Neural cell (in vitro differentiated cells): Measurements from ENCODE around the gene TTC21A. TPM values are rescaled to one million over a fixed set of nuclear protein-coding genes. Genes with fewer than 3 reads are reported as not detected.

Experiments used
- H2AFZ ChIP-seq: fragments of 200-600, 300-800 bp; sonication (generic), shearing (Covaris generic); 2 replicates; pipeline ENCODE4 v1.6.0; 2014; ENCODE audit warnings: low read depth, mild to moderate bottlenecking, antibody characterized with exemption, low read length, moderate library complexity
- H3F3A ChIP-seq: fragments of 200-600 bp; shearing (Covaris generic); 2 replicates; pipeline ENCODE4 v1.6.1; 2016; ENCODE audit warnings: mild to moderate bottlenecking, moderate library complexity, mixed read lengths, antibody characterized with exemption, low read length; ENCODE audit not compliant: insufficient read depth, poor library complexity, severe bottlenecking
- H3K27ac ChIP-seq: fragments of 200-600, 300-800 bp; sonication (generic), shearing (Covaris generic); 2 replicates; pipeline ENCODE4 v1.5.1; 2014; ENCODE audit warnings: mild to moderate bottlenecking, low read length, moderate library complexity
- H3K27me3 ChIP-seq: fragments of 300-800, 200-600 bp; sonication (generic), shearing (Covaris generic); 2 replicates; pipeline ENCODE4 v1.6.0; 2014; ENCODE audit warnings: mild to moderate bottlenecking, low read depth, low read length, moderate library complexity; ENCODE audit not compliant: insufficient read depth
- H3K36me3 ChIP-seq: fragments of 300-800, 200-600 bp; sonication (generic), shearing (Covaris generic); 2 replicates; pipeline ENCODE4 v1.5.1; 2014; ENCODE audit warnings: mild to moderate bottlenecking, antibody characterized with exemption, low read length, moderate library complexity; ENCODE audit not compliant: insufficient read depth
- H3K4me2 ChIP-seq: fragments of 300-800, 200-600 bp; sonication (generic), shearing (Covaris generic); 2 replicates; pipeline ENCODE4 v1.6.0; 2014; ENCODE audit warnings: mild to moderate bottlenecking, low read length
- H3K4me3 ChIP-seq: fragments of 300-800, 200-600 bp; sonication (generic), shearing (Covaris generic); 2 replicates; pipeline ENCODE4 v1.5.1; 2014; ENCODE audit warnings: mild to moderate bottlenecking, low read length, moderate library complexity
- H3K79me2 ChIP-seq: fragments of 200-600 bp; shearing (Covaris generic); replicated peaks from 2 replicates; pipeline ENCODE4 v1.6.0; 2014; ENCODE audit warnings: mild to moderate bottlenecking, low read length, moderate library complexity; ENCODE audit not compliant: insufficient read depth
- H3K9ac ChIP-seq: fragments of 300-800, 200-600 bp; sonication (generic), shearing (Covaris generic); 2 replicates; pipeline ENCODE4 v1.6.1; 2016; ENCODE audit warnings: mild to moderate bottlenecking, low read length, mixed read lengths
- H3K9me2 ChIP-seq: fragments of 200-600 bp; shearing (Covaris generic); 2 replicates; pipeline ENCODE4 v1.6.1; 2016; ENCODE audit warnings: mild to moderate bottlenecking, low read length, mixed read lengths; ENCODE audit not compliant: insufficient read depth
- H3K9me3 ChIP-seq: fragments of 200-600, 300-800 bp; sonication (generic), shearing (Covaris generic); 2 replicates; pipeline ENCODE4 v1.6.1; 2016; ENCODE audit warnings: mild to moderate bottlenecking, mixed run types, low read length, moderate library complexity, mixed read lengths
- H4K20me1 ChIP-seq: fragments of 200-600 bp; shearing (Covaris generic); 2 replicates; pipeline ENCODE4 v1.6.1; 2016; ENCODE audit warnings: mild to moderate bottlenecking, mixed run types; ENCODE audit not compliant: insufficient read depth
- EP300 ChIP-seq: fragments of 450-650 bp; conservative IDR thresholded peaks from 2 replicates; pipeline ENCODE4 v1.6.1; 2014; ENCODE audit warnings: antibody characterized with exemption, mild to moderate bottlenecking, moderate library complexity; ENCODE audit not compliant: poor library complexity, severe bottlenecking
- EZH2 ChIP-seq: fragments of 200-600, 300-800 bp; shearing (Covaris generic), sonication (generic); IDR thresholded peaks from 2 replicates; pipeline ENCODE4 v1.6.1; 2014; ENCODE audit warnings: antibody characterized with exemption, low read length, borderline replicate concordance, mild to moderate bottlenecking; ENCODE audit not compliant: insufficient read depth, poor library complexity, severe bottlenecking
- MXI1 ChIP-seq: fragments of 450-650 bp; conservative IDR thresholded peaks from 2 replicates; pipeline ENCODE4 v1.6.1; 2014; ENCODE audit warnings: antibody characterized with exemption, mild to moderate bottlenecking; ENCODE audit not compliant: poor library complexity, severe bottlenecking
- POLR2AphosphoS5 ChIP-seq: IDR thresholded peaks from 2 replicates; pipeline ENCODE4 v1.6.1; 2012
- RAD21 ChIP-seq: fragments of 450-650 bp; conservative IDR thresholded peaks from 2 replicates; pipeline ENCODE4 v1.6.1; 2014; ENCODE audit warnings: antibody characterized with exemption, mild to moderate bottlenecking, moderate library complexity
- SMC3 ChIP-seq: fragments of 450-650 bp; conservative IDR thresholded peaks from 2 replicates; pipeline ENCODE4 v1.6.1; 2014; ENCODE audit warnings: antibody characterized with exemption, mild to moderate bottlenecking, moderate library complexity; ENCODE audit not compliant: poor library complexity
- TAF1 ChIP-seq: IDR thresholded peaks from 2 replicates; pipeline ENCODE4 v1.6.1; 2012; ENCODE audit warnings: low read depth
- polyA plus RNA-seq: library from polyadenylated mRNA; depleted of rRNA; stranded (reverse); fragments of >200 nt; gene quantifications from 2 replicates; pipeline ENCODE4 v1.2.3, GENCODE V29; 2014
- TF ChIP-seq, protein P1 (sequence below): IDR thresholded peaks from 2 replicates; pipeline ENCODE4 v1.6.1; 2012; ENCODE audit warnings: borderline replicate concordance
- TF ChIP-seq, protein P2 (sequence below): fragments of 450-650 bp; IDR thresholded peaks from 2 replicates; pipeline ENCODE4 v1.5.1; 2014; ENCODE audit warnings: antibody characterized with exemption, mild to moderate bottlenecking, moderate library complexity; ENCODE audit not compliant: poor library complexity, severe bottlenecking

Gene TTC21A
- polyA plus RNA-seq, 1 donor from 2014 or later = 6.2 TPM

DNA sequence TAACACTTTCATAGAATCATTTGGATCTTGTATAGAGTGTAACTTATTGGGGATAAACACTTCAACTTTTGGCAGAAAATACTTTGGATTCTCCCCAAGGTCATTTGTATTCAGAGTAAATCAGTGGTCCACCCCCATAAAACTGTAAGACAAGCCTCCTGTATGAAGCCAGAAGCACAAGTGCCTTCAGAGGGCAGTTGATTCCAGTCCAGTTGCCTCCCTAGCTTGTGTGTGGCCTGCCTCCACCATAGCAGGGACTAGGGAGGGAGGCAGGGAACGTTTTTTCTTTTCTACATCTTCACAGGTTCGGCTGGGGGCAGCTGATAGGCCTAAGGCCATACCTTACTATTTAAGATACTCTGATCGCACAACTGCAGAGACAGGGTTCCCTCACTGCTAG lies 11.7 kb upstream of the TTC21A start:
- Histone ChIP-seq H3K9ac (no peak overlapping the region), H3K4me3 (no peak overlapping the region), H3K4me2 (no peak overlapping the region), H2AFZ (no peak overlapping the region), H3F3A (no peaks in the 10 kb centered on the region), H3K27ac (no peak overlapping the region), H3K9me3 (no peaks in the 10 kb centered on the region), H4K20me1 (no peaks in the 10 kb centered on the region), H3K79me2 (no peaks in the 10 kb centered on the region), H3K9me2 (no peaks in the 10 kb centered on the region), H3K36me3 (peaks cover 38% of the 10 kb centered on the region), H3K27me3 (no peaks in the 10 kb centered on the region)
- no peak for TF ChIP-seq EZH2
- no peak for TF ChIP-seq TAF1
- TF ChIP-seq, protein P1, sequence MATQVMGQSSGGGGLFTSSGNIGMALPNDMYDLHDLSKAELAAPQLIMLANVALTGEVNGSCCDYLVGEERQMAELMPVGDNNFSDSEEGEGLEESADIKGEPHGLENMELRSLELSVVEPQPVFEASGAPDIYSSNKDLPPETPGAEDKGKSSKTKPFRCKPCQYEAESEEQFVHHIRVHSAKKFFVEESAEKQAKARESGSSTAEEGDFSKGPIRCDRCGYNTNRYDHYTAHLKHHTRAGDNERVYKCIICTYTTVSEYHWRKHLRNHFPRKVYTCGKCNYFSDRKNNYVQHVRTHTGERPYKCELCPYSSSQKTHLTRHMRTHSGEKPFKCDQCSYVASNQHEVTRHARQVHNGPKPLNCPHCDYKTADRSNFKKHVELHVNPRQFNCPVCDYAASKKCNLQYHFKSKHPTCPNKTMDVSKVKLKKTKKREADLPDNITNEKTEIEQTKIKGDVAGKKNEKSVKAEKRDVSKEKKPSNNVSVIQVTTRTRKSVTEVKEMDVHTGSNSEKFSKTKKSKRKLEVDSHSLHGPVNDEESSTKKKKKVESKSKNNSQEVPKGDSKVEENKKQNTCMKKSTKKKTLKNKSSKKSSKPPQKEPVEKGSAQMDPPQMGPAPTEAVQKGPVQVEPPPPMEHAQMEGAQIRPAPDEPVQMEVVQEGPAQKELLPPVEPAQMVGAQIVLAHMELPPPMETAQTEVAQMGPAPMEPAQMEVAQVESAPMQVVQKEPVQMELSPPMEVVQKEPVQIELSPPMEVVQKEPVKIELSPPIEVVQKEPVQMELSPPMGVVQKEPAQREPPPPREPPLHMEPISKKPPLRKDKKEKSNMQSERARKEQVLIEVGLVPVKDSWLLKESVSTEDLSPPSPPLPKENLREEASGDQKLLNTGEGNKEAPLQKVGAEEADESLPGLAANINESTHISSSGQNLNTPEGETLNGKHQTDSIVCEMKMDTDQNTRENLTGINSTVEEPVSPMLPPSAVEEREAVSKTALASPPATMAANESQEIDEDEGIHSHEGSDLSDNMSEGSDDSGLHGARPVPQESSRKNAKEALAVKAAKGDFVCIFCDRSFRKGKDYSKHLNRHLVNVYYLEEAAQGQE = no peak
- TF ChIP-seq MXI1 = no peak
- no peak for TF ChIP-seq EP300
- no peak for TF ChIP-seq SMC3
- TF ChIP-seq, protein P2, sequence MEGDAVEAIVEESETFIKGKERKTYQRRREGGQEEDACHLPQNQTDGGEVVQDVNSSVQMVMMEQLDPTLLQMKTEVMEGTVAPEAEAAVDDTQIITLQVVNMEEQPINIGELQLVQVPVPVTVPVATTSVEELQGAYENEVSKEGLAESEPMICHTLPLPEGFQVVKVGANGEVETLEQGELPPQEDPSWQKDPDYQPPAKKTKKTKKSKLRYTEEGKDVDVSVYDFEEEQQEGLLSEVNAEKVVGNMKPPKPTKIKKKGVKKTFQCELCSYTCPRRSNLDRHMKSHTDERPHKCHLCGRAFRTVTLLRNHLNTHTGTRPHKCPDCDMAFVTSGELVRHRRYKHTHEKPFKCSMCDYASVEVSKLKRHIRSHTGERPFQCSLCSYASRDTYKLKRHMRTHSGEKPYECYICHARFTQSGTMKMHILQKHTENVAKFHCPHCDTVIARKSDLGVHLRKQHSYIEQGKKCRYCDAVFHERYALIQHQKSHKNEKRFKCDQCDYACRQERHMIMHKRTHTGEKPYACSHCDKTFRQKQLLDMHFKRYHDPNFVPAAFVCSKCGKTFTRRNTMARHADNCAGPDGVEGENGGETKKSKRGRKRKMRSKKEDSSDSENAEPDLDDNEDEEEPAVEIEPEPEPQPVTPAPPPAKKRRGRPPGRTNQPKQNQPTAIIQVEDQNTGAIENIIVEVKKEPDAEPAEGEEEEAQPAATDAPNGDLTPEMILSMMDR = no peak
- TF ChIP-seq RAD21 = no peak
- TF ChIP-seq POLR2AphosphoS5 = no peak

DNA sequence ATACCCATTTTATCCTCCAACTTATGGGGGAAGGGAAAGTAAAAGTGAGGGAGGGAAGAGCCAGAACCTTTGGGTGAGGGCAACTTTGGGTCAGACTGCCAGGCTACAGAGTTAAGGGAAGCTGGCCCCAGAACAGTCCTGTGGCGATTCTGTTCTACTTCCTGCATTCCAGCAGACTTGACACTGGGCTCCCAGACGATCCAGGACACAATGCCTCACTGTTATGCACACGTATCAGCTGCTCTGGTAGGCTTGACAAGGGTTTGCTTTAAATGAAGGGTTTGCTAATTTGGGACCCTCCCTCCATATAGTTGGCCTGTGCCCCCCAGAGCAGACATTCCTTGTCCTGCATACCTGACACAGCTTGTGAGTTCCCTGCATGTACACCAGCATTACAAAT lies 10.7 kb upstream of the TTC21A start:
- Histone ChIP-seq H3K9me2 (no peaks in the 10 kb centered on the region), H3K27me3 (no peaks in the 10 kb centered on the region), H4K20me1 (no peaks in the 10 kb centered on the region), H3K36me3 (peaks cover 31% of the 10 kb centered on the region), H3K9me3 (no peaks in the 10 kb centered on the region), H3K79me2 (no peaks in the 10 kb centered on the region), H3K27ac (no peak overlapping the region), H3K4me3 (no peak overlapping the region), H3K9ac (no peak overlapping the region), H2AFZ (no peak overlapping the region), H3K4me2 (no peak overlapping the region), H3F3A (no peaks in the 10 kb centered on the region)
- TF ChIP-seq MXI1 = no peak
